ENCODE results near the gene CALHM2.

GRCh38 chr10:103498936-103499638 is 46.9 kb upstream of the CALHM2 start:
- no peak for TF ChIP-seq CTCF (IDR thresholded peaks at IDR 0.05)
- TF ChIP-seq POLR2A (IDR thresholded peaks at IDR 0.05), result no peak

All from esophagus squamous epithelium (tissue), 4 donors.